Measurements from ENCODE around the gene TANC1. TPM values are rescaled to one million over a fixed set of nuclear protein-coding genes. Genes with fewer than 3 reads are reported as not detected.

Gene TANC1
- total and polyA plus RNA-seq, 7 experiments from 2014 or later = 0.13 to 0.39 (median 0.22) TPM; not detected in 1

GRCh38 chr2:158975271-158975921 is 7.0 kb downstream of the TANC1 start:
- H3K36me3 ChIP-seq (ENCODE audit: control insufficient read depth in 2 of 3, insufficient read depth in 3 of 3, low read length in 3 of 3) = no peaks in the 10 kb centered on the region
- H3K36me3 Mint-ChIP-seq = peaks cover 0 to 4% (median 0%) of the 10 kb centered on the region in 5 donors
- H3K9me3 Mint-ChIP-seq = no peaks in the 10 kb centered on the region
- ATAC-seq (no peak), DNase-seq (no peak)
- peaks cover 39 to 43% (median 41%) of the 10 kb centered on the region in 5 donors for H3K27me3 Mint-ChIP-seq
- POLR2A ChIA-PET = no interaction called here
- H3K4me1 ChIP-seq (ENCODE audit: control insufficient read depth in 2 of 2, insufficient read depth in 2 of 2, low read length in 2 of 2) = peaks cover 0 to 3% of the 10 kb centered on the region in 2 donors
- peaks cover under 1 to 3% (median 2%) of the 10 kb centered on the region in 7 donors for H3K4me1 Mint-ChIP-seq
- H3K27ac ChIP-seq (ENCODE audit: low read depth, low read length) = no peak overlapping the region
- no peaks in the 10 kb centered on the region for H3K9me3 ChIP-seq (ENCODE audit: control insufficient read depth in 2 of 3, low read length in 3 of 3)
- no peak overlapping the region for H3K4me3 ChIP-seq (ENCODE audit: low read length)
- CTCF ChIA-PET = interaction anchor here (0.6 kb wide), 1 partner anchor 170 kb away, joined by 4 read pairs; no protein-coding TSS in a partner anchor
- no peaks in the 10 kb centered on the region for H3K27me3 ChIP-seq (ENCODE audit: control insufficient read depth in 2 of 2, insufficient read depth in 2 of 2, low read length in 2 of 2)
- intact Hi-C loops (cut with micrococcal nuclease) = no loop called here
- H3K4me3 Mint-ChIP-seq = no peak overlapping the region
- H3K27ac Mint-ChIP-seq = no peak overlapping the region

- Histone ChIP-seq H3K4me3 (ENCODE audit: low read length) (no peak overlapping the region), H3K4me1 (ENCODE audit: control insufficient read depth in 2 of 2, insufficient read depth in 2 of 2, low read length in 2 of 2) (no peaks in the 10 kb centered on the region), H3K9me3 (ENCODE audit: control insufficient read depth in 2 of 3, low read length in 3 of 3) (no peaks in the 10 kb centered on the region), H3K27me3 (ENCODE audit: control insufficient read depth in 2 of 2, insufficient read depth in 2 of 2, low read length in 2 of 2) (no peaks in the 10 kb centered on the region), H3K36me3 (ENCODE audit: control insufficient read depth in 2 of 3, insufficient read depth in 3 of 3, low read length in 3 of 3) (no peaks in the 10 kb centered on the region), H3K27ac (ENCODE audit: low read depth, low read length) (no peak overlapping the region)
- Mint-ChIP-seq H3K4me1 (no peaks in the 10 kb centered on the region), H3K27ac (no peak overlapping the region), H3K36me3 (peaks cover 0 to 4% (median 0%) of the 10 kb centered on the region in 5 donors), H3K27me3 (peaks cover 9 to 18% (median 16%) of the 10 kb centered on the region in 5 donors), H3K4me3 (no peak overlapping the region), H3K9me3 (no peaks in the 10 kb centered on the region)
- DNase-seq (no peak), ATAC-seq (no peak)
- intact Hi-C loops (cut with micrococcal nuclease) = no loop called here
- ChIA-PET CTCF (no interaction called here), POLR2A (no interaction called here)
Measured at GRCh38 chr2:158979772-158980171, 11.3 kb downstream of the TANC1 start.

- Mint-ChIP-seq H3K9me3 (peaks cover 0 to 2% (median 0%) of the 10 kb centered on the region in 11 donors), H3K27ac (peak overlapping the region in 1 of 9 donors; percentile 51), H3K4me3 (no peak overlapping the region), H3K4me1 (peaks cover 0 to 4% (median 0%) of the 10 kb centered on the region in 7 donors), H3K36me3 (no peaks in the 10 kb centered on the region), H3K27me3 (peaks cover 0 to 17% (median 5%) of the 10 kb centered on the region in 5 donors)
- Histone ChIP-seq H3K4me1 (ENCODE audit: control insufficient read depth in 2 of 2, insufficient read depth in 2 of 2, low read length in 2 of 2) (no peaks in the 10 kb centered on the region), H3K36me3 (ENCODE audit: control insufficient read depth in 2 of 3, insufficient read depth in 3 of 3, low read length in 3 of 3) (no peaks in the 10 kb centered on the region), H3K4me3 (ENCODE audit: low read length) (no peak overlapping the region), H3K9me3 (ENCODE audit: control insufficient read depth in 2 of 3, low read length in 3 of 3) (no peaks in the 10 kb centered on the region), H3K27ac (ENCODE audit: low read depth, low read length) (no peak overlapping the region), H3K27me3 (ENCODE audit: control insufficient read depth in 2 of 2, insufficient read depth in 2 of 2, low read length in 2 of 2) (no peaks in the 10 kb centered on the region)
- intact Hi-C loops (cut with micrococcal nuclease) = no loop called here
- DNase-seq = no peak
- CTCF ChIA-PET = interaction anchor here (0.7 kb wide), 1 partner anchor 10 kb away, joined by 6 read pairs; no protein-coding TSS in a partner anchor
- ATAC-seq = no peak
- POLR2A ChIA-PET = no interaction called here
Measured at GRCh38 chr2:158984604-158985135, 16.2 kb downstream of the TANC1 start.

- Mint-ChIP-seq H3K27ac (no peak overlapping the region), H3K4me3 (no peak overlapping the region), H3K9me3 (peaks cover 0 to 2% (median 0%) of the 10 kb centered on the region in 11 donors), H3K36me3 (no peaks in the 10 kb centered on the region), H3K27me3 (peaks cover 0 to 18% (median 0%) of the 10 kb centered on the region in 5 donors), H3K4me1 (peaks cover 0 to 4% (median 0%) of the 10 kb centered on the region in 7 donors)
- Histone ChIP-seq H3K9me3 (ENCODE audit: control insufficient read depth in 2 of 3, low read length in 3 of 3) (no peaks in the 10 kb centered on the region), H3K27me3 (ENCODE audit: control insufficient read depth in 2 of 2, insufficient read depth in 2 of 2, low read length in 2 of 2) (no peaks in the 10 kb centered on the region), H3K27ac (ENCODE audit: low read depth, low read length) (no peak overlapping the region), H3K36me3 (ENCODE audit: control insufficient read depth in 2 of 3, insufficient read depth in 3 of 3, low read length in 3 of 3) (no peaks in the 10 kb centered on the region), H3K4me1 (ENCODE audit: control insufficient read depth in 2 of 2, insufficient read depth in 2 of 2, low read length in 2 of 2) (no peaks in the 10 kb centered on the region), H3K4me3 (ENCODE audit: low read length) (no peak overlapping the region)
- intact Hi-C loops (cut with micrococcal nuclease) = no loop called here
- POLR2A ChIA-PET = no interaction called here
- CTCF ChIA-PET = interaction anchor here (0.7 kb wide), 1 partner anchor 244 kb away, joined by 4 read pairs; no protein-coding TSS in a partner anchor
- ATAC-seq (no peak), DNase-seq (no peak)
Measured at GRCh38 chr2:158988501-158988900, 20.1 kb downstream of the TANC1 start.

GRCh38 chr2:158989165-158989564 is 20.7 kb downstream of the TANC1 start:
- peaks cover 0 to 4% (median 0%) of the 10 kb centered on the region in 7 donors for H3K4me1 Mint-ChIP-seq
- H3K4me3 Mint-ChIP-seq = no peak overlapping the region
- no peak overlapping the region for H3K27ac Mint-ChIP-seq
- no peaks in the 10 kb centered on the region for H3K36me3 Mint-ChIP-seq
- Histone ChIP-seq H3K9me3 (ENCODE audit: control insufficient read depth in 2 of 3, low read length in 3 of 3) (no peaks in the 10 kb centered on the region), H3K27ac (ENCODE audit: low read depth, low read length) (no peak overlapping the region), H3K4me1 (ENCODE audit: control insufficient read depth in 2 of 2, insufficient read depth in 2 of 2, low read length in 2 of 2) (no peaks in the 10 kb centered on the region), H3K27me3 (ENCODE audit: control insufficient read depth in 2 of 2, insufficient read depth in 2 of 2, low read length in 2 of 2) (no peaks in the 10 kb centered on the region), H3K36me3 (ENCODE audit: control insufficient read depth in 2 of 3, insufficient read depth in 3 of 3, low read length in 3 of 3) (no peaks in the 10 kb centered on the region), H3K4me3 (ENCODE audit: low read length) (no peak overlapping the region)
- ChIA-PET POLR2A (no interaction called here), CTCF (no interaction called here)
- peaks cover 0 to 2% (median 0%) of the 10 kb centered on the region in 11 donors for H3K9me3 Mint-ChIP-seq
- DNase-seq (no peak), ATAC-seq (no peak)
- H3K27me3 Mint-ChIP-seq = peaks cover 0 to 23% (median 0%) of the 10 kb centered on the region in 5 donors
- intact Hi-C loops (cut with micrococcal nuclease) = no loop called here

GRCh38 chr2:158990397-158991214 is 22.2 kb downstream of the TANC1 start:
- H3K4me3 Mint-ChIP-seq = no peak overlapping the region
- Histone ChIP-seq H3K4me3 (ENCODE audit: low read length) (no peak overlapping the region), H3K36me3 (ENCODE audit: control insufficient read depth in 2 of 3, insufficient read depth in 3 of 3, low read length in 3 of 3) (no peaks in the 10 kb centered on the region), H3K27ac (ENCODE audit: low read depth, low read length) (no peak overlapping the region), H3K27me3 (ENCODE audit: control insufficient read depth in 2 of 2, insufficient read depth in 2 of 2, low read length in 2 of 2) (no peaks in the 10 kb centered on the region), H3K4me1 (ENCODE audit: control insufficient read depth in 2 of 2, insufficient read depth in 2 of 2, low read length in 2 of 2) (no peaks in the 10 kb centered on the region), H3K9me3 (ENCODE audit: control insufficient read depth in 2 of 3, low read length in 3 of 3) (no peaks in the 10 kb centered on the region)
- H3K4me1 Mint-ChIP-seq = peaks cover 0 to 3% (median 0%) of the 10 kb centered on the region in 7 donors
- ATAC-seq (no peak), DNase-seq (no peak)
- H3K27ac Mint-ChIP-seq = no peak overlapping the region
- H3K9me3 Mint-ChIP-seq = peaks cover 0 to 2% (median 0%) of the 10 kb centered on the region in 11 donors
- intact Hi-C loops (cut with micrococcal nuclease) = no loop called here
- ChIA-PET CTCF (no interaction called here), POLR2A (no interaction called here)
- H3K36me3 Mint-ChIP-seq = no peaks in the 10 kb centered on the region
- peaks cover 0 to 25% (median 0%) of the 10 kb centered on the region in 5 donors for H3K27me3 Mint-ChIP-seq

Data from naive thymus-derived CD4-positive, alpha-beta T cell (primary cell).